HUES64 (cell line): ENCODE results near the gene EVL.

Experiments
- H3K27ac ChIP-seq: 2 replicates; pipeline ENCODE4 v1.7.0; 2013; ENCODE audit warnings: low read depth, low read length, inconsistent platforms
- H3K27me3 ChIP-seq: 2 replicates; pipeline ENCODE4 v1.6.1; 2013; ENCODE audit warnings: mild to moderate bottlenecking, low read length; ENCODE audit not compliant: insufficient read depth
- H3K36me3 ChIP-seq: 2 replicates; pipeline ENCODE4 v1.6.1; 2013; ENCODE audit warnings: mild to moderate bottlenecking, low read length; ENCODE audit not compliant: insufficient read depth
- H3K4me1 ChIP-seq: 2 replicates; pipeline ENCODE4 v1.6.1; 2013; ENCODE audit warnings: mild to moderate bottlenecking, low read length, moderate library complexity; ENCODE audit not compliant: insufficient read depth
- H3K4me3 ChIP-seq: 2 replicates; pipeline ENCODE4 v1.5.1; 2013; ENCODE audit warnings: mild to moderate bottlenecking, low read length, moderate library complexity
- H3K9ac ChIP-seq: 2 replicates; pipeline ENCODE4 v1.6.1; 2013; ENCODE audit warnings: mild to moderate bottlenecking, low read depth, low read length
- H3K9me3 ChIP-seq: 2 replicates; pipeline ENCODE4 v1.6.1; 2013; ENCODE audit warnings: low read depth, low read length; ENCODE audit not compliant: insufficient read depth
- WGBS: fragments of 150-250, 120-280 bp; methylation state at CpG from one replicate; pipeline ENCODE4 v1.1.7; 2013; ENCODE audit warnings: missing lambda C conversion rate; 5-methylcytosine and 5-hydroxymethylcytosine counted together

EVL gene

DNA sequence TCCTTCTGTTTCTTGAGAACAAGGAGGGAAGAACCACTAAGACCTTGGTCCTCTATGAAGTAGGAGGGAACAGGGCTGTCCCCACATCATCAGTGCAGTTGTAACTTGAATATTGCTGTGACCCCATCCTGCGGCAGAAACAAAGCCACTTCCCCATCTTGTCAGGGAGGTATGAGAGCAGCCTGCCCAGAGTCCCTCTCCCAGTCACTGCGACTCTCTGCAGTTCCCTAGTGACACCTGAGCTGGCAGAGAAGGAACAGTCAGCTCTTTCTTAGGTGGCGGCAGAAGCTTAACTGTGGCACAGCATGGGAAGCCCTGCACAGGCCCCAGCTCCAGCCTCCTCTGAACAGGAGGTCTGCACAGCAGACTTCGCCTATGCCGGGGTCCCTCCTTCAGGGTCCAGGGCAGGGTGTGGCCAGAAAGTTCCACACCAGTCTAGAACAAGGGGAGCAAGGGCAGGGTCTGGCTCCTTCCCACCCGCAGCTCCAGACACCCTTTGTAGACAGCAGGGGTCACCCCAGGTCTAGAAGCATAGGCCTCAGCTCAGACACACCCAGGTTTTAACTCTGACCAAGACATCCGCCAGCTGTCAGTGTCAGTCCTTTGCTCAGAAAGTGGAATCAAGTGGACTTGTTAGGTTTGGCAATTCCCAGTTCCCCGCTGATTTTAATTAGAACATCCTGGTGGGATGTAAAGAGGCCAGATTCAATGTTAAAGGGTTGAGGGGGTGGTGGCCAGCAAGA is 57.4 kb downstream of the EVL start:
- no peak overlapping the region for H3K9ac ChIP-seq
- H3K36me3 ChIP-seq = peaks cover 4% of the 10 kb centered on the region; the same call in 1 of the 2 replicates
- no peak overlapping the region for H3K4me3 ChIP-seq
- no peaks in the 10 kb centered on the region for H3K9me3 ChIP-seq
- no peaks in the 10 kb centered on the region for H3K27me3 ChIP-seq
- 90% methylated on average over 8 of the region's 8 CpGs for WGBS
- no peak overlapping the region for H3K27ac ChIP-seq
- no peaks in the 10 kb centered on the region for H3K4me1 ChIP-seq

DNA sequence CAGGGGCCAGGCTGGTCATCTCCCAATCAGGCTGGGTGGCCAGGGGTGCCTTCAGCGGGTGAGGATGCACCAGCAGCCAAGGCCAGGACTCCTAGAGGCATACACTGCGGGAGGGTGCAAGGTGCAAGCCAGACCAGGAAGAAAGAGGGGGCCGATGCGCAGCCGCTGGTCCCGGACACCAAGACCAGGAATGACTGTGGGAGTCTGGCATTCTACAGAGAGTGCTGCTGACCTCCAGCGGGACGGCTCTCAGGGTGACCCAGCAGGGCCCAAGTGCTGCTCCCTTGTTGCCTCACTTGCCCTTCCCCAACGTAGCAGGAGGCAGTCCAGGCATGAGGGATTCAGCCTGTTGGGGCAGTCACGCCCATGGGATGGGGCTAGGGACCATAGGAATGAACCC is 58.4 kb downstream of the EVL start:
- Histone ChIP-seq H3K36me3 (peaks cover 4% of the 10 kb centered on the region; the same call in 1 of the 2 replicates), H3K4me1 (no peaks in the 10 kb centered on the region), H3K4me3 (no peak overlapping the region), H3K27me3 (no peaks in the 10 kb centered on the region), H3K9ac (no peak overlapping the region), H3K9me3 (no peaks in the 10 kb centered on the region), H3K27ac (no peak overlapping the region)
- WGBS = 96% methylated on average over 10 of the region's 10 CpGs

DNA sequence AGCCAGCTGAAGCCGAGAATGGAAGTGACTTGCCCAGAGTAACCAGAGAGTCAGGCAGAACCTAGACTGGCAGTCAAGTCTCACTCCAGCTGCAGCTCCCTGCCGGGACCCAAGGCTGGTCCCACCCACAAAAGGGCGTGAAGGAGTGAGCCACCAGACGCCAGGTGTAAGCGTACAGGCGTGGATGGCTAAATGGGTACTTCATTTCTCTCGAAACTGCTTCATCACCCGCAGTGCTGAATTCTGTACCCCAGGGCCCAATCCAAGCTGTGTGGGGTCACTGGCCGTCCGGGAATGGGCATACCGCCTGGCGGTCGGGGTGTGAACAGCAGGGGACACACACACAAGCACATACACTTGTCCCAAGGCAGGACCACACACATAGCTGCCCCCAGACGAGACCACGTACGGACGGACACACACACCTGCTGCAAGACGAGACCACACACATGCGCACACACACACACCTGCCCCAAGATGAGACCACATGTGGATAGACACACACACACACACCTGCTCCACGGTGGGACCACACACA is 59.4 kb downstream of the EVL start:
- H3K27me3 ChIP-seq = no peaks in the 10 kb centered on the region
- H3K9me3 ChIP-seq = no peaks in the 10 kb centered on the region
- 95% methylated on average over 20 of the region's 20 CpGs for WGBS
- peaks cover 4% of the 10 kb centered on the region; the same call in 1 of the 2 replicates for H3K36me3 ChIP-seq
- H3K9ac ChIP-seq = no peak overlapping the region
- H3K4me3 ChIP-seq = no peak overlapping the region
- no peak overlapping the region for H3K27ac ChIP-seq
- no peaks in the 10 kb centered on the region for H3K4me1 ChIP-seq

DNA sequence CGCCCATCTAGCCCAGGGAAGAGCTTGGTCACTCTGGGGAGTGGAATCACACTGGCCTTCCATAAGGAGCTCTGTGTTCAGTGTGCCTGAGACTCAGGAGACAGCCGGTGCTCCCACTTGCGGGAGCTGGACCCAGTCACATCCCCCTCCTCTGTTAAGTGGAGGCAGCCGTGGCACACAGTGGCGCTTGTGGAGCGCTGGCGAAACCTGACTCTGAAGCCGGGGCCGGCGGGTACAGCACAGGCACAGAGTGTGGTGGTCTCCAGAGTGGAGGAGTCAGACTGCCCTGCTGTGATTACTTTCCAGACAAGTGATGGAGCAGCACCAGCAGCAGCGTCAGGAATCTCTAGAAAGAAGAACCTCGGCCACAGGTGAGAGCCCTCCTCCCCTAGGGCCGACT is 61.2 kb downstream of the EVL start:
- Histone ChIP-seq H3K27me3 (no peaks in the 10 kb centered on the region), H3K4me1 (peaks cover 7% of the 10 kb centered on the region; the same call in 1 of the 2 replicates), H3K36me3 (peaks cover 4% of the 10 kb centered on the region; the same call in 1 of the 2 replicates), H3K9ac (no peak overlapping the region), H3K27ac (no peak overlapping the region), H3K4me3 (no peak overlapping the region), H3K9me3 (no peaks in the 10 kb centered on the region)
- WGBS = 90% methylated on average over 13 of the region's 13 CpGs

DNA sequence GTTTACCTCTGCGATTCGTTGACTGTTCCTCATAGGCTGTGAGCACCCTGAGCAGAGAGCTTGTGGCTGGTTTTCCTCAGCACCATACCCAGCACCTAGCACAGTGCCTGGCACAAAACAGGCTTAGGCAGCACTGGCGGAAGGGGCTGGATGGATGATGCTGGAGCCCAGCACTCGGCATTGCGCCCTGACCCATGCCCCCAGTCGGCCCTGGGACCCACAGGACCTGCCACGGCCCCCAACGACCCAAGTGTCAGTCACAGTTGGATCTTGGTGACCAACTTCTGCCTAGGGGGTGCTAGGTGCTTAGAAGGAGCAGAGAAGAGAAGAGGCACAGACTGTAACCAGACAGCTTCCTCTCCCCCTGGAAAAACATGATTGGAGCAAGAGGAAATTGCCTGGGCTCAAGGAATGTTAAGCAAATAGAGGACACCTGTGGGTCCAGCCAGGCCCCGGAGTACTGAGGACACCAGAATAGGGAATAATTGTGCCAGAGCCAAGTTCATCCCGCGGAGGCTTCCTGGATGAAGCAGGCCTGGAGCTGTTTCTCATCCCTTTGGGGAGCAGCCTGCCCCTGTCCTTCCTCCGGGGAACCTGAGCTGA is 62.7 kb downstream of the EVL start:
- Histone ChIP-seq H3K4me1 (peaks cover 8% of the 10 kb centered on the region; the same call in 1 of the 2 replicates), H3K9ac (no peak overlapping the region), H3K36me3 (peaks cover 4% of the 10 kb centered on the region; the same call in 1 of the 2 replicates), H3K27ac (no peak overlapping the region), H3K9me3 (no peaks in the 10 kb centered on the region), H3K27me3 (no peaks in the 10 kb centered on the region), H3K4me3 (no peak overlapping the region)
- WGBS = 88% methylated on average over 12 of the region's 12 CpGs

DNA sequence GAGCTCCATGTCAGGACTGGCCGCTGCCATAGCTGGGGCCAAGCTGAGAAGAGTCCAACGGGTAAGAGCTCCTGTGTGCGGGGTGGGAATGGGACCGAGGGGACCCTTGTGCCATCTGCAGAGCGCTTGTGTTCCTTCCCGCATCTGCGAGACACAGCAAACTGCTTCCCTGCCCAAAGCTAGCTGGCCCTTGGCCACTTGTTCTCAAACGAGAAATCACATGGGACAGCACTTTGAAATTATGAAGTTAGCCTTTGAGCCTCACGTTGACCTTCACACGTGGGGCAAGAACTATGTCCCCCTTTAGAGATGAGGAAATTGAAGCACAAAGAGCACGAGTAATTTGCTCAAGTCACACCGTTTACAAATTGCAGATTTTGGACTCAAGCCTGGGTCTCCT is 63.5 kb downstream of the EVL start:
- H3K9ac ChIP-seq = no peak overlapping the region
- WGBS = 96% methylated on average over 12 of the region's 12 CpGs
- no peaks in the 10 kb centered on the region for H3K27me3 ChIP-seq
- peaks cover 8% of the 10 kb centered on the region; the same call in 1 of the 2 replicates for H3K4me1 ChIP-seq
- H3K27ac ChIP-seq = no peak overlapping the region
- no peak overlapping the region for H3K4me3 ChIP-seq
- H3K9me3 ChIP-seq = no peaks in the 10 kb centered on the region
- peaks cover 4% of the 10 kb centered on the region; the same call in 1 of the 2 replicates for H3K36me3 ChIP-seq

DNA sequence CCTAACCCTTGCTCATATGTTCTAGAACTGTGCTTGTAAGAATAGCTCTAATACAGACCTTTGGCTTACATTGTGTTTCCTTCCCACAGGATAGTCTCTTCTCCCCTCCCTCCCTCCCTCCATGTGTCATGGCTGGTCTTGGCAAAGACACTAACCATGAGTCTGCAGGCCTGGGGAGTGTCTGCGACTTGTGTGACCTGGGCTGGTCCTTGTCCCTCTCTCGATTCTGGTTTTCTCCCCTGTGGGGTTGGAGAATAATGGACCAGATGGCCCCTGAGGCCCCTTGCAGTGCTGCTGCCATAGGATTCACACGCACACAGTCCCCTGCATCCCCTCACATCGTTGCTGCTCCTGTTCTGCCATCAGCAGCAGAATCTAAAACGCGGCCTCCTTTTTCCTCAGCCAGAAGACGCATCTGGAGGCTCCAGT is 64.0 kb downstream of the EVL start:
- no peak overlapping the region for H3K4me3 ChIP-seq
- H3K27ac ChIP-seq = no peak overlapping the region
- WGBS = 94% methylated on average over 7 of the region's 7 CpGs

DNA sequence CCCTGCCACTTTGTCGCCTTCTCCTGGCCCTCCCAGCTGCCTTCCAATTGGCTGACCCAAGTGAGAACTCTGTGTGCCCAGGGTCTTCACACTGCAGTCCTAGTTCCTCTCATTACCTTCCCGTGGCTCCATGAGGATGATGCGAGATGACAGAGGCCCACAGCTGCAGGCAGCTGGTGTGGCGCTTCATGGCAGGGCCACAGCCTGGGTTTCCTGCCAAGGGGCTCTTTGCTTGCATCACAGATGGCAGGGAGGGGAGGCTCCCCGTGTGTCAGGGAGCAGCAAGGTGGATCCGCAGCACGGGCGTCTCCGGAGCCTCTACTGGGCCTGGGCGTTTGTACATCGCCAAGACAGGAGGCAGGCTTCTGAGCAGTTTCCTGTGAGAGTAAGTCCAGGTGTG is 65.3 kb downstream of the EVL start:
- whole genome bisulfite sequencing = 88% methylated on average over 11 of the region's 11 CpGs
- Histone ChIP-seq H3K9ac (no peak overlapping the region), H3K9me3 (no peaks in the 10 kb centered on the region), H3K27me3 (no peaks in the 10 kb centered on the region), H3K4me1 (peaks cover 8% of the 10 kb centered on the region; the same call in 1 of the 2 replicates), H3K36me3 (peaks cover 7% of the 10 kb centered on the region; the same call in 1 of the 2 replicates), H3K4me3 (no peak overlapping the region), H3K27ac (no peak overlapping the region)

More for the DNA sequence above, 64.0 kb downstream of the EVL start:
- Histone ChIP-seq H3K36me3 (peaks cover 7% of the 10 kb centered on the region; the same call in 1 of the 2 replicates), H3K27me3 (no peaks in the 10 kb centered on the region), H3K4me1 (peaks cover 8% of the 10 kb centered on the region; the same call in 1 of the 2 replicates), H3K9me3 (no peaks in the 10 kb centered on the region), H3K9ac (no peak overlapping the region)

DNA sequence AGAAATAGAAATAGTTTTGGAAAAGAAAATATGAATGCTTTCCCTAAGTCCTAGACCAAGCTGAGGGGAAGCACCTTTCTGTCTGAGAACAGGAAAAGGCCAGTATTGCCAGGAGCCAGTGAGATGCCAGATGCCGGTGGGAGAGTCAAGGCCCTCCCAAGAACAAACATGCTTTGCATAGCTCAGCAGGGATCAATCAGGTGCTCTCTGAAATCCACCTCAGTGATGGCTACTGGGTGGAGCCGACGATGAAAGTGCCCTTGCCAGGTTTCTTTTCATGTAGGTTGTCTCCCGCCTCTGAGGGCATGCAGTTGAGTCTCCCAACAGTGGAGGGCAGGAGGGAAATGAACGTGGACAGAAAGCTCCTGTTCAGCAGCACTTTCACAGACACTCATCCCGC is 66.0 kb downstream of the EVL start:
- no peak overlapping the region for H3K27ac ChIP-seq
- H3K4me1 ChIP-seq = peaks cover 8% of the 10 kb centered on the region; the same call in 1 of the 2 replicates
- H3K27me3 ChIP-seq = no peaks in the 10 kb centered on the region
- H3K9ac ChIP-seq = no peak overlapping the region
- no peak overlapping the region for H3K4me3 ChIP-seq
- WGBS = 67% methylated on average over 6 of the region's 6 CpGs
- H3K9me3 ChIP-seq = no peaks in the 10 kb centered on the region
- peaks cover 7% of the 10 kb centered on the region; the same call in 1 of the 2 replicates for H3K36me3 ChIP-seq

DNA sequence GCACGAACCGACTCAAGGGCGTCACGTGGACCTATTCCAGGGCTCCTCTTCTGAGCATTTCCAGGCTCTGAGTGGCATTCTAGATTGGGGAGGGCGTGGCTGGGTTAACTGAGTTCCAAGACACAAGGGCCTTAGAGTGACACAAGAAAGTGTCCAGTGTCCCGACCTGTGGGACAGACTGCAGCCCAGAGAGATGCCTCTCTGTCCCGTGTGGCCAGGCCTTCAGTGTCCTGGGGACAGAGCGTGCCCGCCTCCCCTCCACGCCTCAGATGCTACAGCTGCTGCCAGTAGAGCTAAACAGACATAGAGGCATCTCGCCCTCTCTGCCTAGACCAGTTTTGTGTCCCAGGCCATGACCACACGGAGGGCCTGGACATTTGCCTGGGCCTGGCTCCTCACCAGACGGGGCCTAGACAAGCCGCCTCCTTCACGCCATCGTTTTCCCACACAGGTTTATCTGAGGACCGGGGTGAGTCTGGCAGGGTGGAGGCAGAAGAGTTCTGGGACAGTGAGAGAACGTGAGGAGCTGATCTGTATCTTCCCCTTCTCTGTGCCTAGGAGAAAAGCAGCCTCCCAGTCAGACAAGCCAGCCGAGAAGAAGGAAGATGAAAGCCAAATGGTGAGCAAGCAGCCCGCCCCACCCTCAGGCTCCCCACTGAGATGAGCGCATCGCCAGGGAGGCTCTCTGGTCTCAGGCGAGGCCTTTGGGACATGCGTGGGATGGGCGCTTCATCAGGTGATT is 67.1 kb downstream of the EVL start:
- WGBS = 89% methylated on average over 25 of the region's 25 CpGs
- Histone ChIP-seq H3K27me3 (no peaks in the 10 kb centered on the region), H3K36me3 (peaks cover 7% of the 10 kb centered on the region; the same call in 1 of the 2 replicates)

More for the DNA sequence above, 67.1 kb downstream of the EVL start:
- Histone ChIP-seq H3K4me1 (peaks cover 8% of the 10 kb centered on the region; the same call in 1 of the 2 replicates), H3K27ac (no peak overlapping the region), H3K9ac (no peak overlapping the region), H3K4me3 (no peak overlapping the region), H3K9me3 (no peaks in the 10 kb centered on the region)
